ENCODE data around the gene FGL2.
"Not testable (repeated sequence)": the region's sequence is repeated elsewhere in the genome, so short reads cannot be mapped to it uniquely, and the experiment has no call there.

Gene FGL2

GRCh38 chr7:77209479-77210139 lies 10.0 kb upstream of the FGL2 start:
- peak; percentile 33 for DNase-seq

DNA sequence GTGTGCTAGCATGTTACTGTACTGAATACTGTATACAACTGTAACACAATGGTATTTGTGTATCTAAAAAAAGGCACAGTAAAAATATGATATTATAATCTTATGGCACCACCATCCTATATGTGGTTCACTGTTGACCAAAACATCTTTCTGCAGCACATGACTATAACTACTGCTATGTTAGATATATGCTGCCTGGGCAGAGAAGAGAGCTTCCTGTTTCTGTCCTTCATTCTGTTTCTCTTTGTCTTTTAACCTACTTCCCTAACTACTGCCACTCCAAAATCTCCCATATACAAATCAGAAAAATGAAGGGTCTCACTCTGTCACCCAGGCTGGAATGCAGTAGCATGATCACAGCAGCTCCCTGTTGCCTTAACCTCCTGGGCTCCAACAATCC lies 8.8 kb upstream of the FGL2 start:
- DNase-seq = no peak

DNA sequence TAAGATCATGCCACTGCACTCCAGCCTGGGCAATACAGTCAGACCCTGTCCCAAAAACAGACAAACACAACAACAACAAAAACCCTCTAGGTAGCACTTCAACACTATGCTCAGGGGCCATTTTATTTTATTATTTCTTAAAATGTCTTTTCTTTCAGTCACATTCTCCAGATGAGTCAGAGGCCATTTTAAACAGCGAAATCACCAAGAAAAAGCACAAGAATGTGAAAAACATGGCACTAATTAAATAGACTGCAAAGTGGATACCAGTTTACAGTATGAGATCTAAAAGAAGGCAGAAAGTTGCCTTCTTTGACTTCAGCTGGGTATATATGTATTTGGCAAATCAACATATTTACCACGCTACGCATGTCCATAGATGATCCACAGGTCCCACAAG lies 6.1 kb upstream of the FGL2 start:
- no peak for DNase-seq

DNA sequence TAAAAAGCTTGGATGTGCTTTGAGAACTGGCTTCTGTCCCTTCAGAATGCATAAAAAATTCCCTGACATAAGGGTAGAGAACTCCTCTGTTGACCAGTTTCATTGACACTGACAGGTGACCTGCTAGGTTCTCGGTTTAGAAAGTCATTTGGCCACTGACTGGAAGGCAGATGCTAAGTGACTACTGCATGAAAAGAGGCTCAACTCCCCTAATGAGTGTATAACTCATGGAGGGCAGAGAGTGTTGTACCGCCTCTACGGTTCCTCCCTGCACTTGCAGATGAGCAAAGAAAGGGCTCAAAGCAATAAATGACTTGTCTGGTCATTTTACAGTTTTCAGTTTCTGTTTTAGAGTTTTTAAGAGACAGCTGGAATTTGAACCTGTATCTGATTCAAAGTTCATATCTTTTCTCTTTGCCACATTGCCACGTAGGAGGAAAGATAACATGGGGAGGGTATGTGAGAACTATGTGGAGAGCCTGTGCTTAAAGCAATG lies 2.9 kb upstream of the FGL2 start:
- DNase-seq = no peak

- DNase-seq = no peak
Observed at GRCh38 chr7:77200542-77200941, 923 bp upstream of the FGL2 start.

- DNase-seq = no peak
Observed at GRCh38 chr7:77197141-77197540, 2.5 kb downstream of the FGL2 start.

- DNase-seq = no peak
Observed at GRCh38 chr7:77188731-77189437, 10.7 kb downstream of the FGL2 start.

- DNase-seq = no peak
Observed at GRCh38 chr7:77185866-77186265, 13.8 kb downstream of the FGL2 start.

- DNase-seq = no peak
Observed at GRCh38 chr7:77184990-77185389, 14.6 kb downstream of the FGL2 start.

- no peak for DNase-seq
Observed at GRCh38 chr7:77184463-77184862, 15.2 kb downstream of the FGL2 start.

GRCh38 chr7:77182261-77182660 lies 17.4 kb downstream of the FGL2 start:
- no peak for DNase-seq

- no peak for DNase-seq
Observed at GRCh38 chr7:77181734-77182133, 17.9 kb downstream of the FGL2 start.

GRCh38 chr7:77181015-77181595 lies 18.5 kb downstream of the FGL2 start:
- no peak for DNase-seq

DNA sequence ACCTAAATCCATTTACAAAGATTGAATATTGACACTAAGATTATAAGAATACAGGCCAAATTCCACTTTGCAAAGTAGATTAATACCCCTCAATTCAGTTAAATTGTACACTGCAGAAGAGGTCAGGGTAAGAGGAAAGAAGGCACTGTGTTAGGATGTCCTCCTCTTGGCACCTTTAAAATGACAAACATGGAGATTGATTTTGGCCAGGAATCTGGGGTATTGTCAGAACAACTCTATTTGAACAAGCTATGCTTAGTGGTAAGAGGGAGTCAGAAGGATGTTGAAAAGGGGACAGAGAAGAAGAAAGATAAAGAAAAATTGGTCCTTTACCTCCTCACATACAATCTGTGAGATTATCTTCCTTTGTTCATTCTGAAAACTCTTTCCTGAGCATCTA lies 21.6 kb downstream of the FGL2 start:
- not testable (repeated sequence) for DNase-seq

GRCh38 chr7:77177321-77177904 lies 22.2 kb downstream of the FGL2 start:
- not testable (repeated sequence) for DNase-seq

- DNase-seq = not testable (repeated sequence)
Observed at GRCh38 chr7:77175274-77175800, 24.3 kb downstream of the FGL2 start.

DNA sequence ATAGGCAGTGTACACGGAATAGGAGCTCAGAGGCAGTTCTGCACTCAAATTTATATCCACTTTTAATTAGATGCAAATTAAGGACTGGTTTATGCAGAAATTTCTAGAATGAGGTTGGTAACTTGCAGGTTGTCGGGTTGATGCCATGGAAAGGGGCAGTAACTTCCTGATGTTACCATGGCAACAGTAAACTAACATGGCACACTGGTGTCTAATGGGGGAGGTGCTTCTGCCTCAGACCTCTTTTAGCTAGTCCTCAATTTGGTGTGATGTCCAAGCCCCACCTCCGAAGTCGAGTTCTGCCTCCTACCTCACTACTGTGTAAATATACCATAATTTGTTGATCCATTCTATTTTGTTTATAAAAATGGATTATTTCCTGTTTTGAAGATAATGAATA lies 25.2 kb downstream of the FGL2 start:
- DNase-seq = not testable (repeated sequence)

DNA sequence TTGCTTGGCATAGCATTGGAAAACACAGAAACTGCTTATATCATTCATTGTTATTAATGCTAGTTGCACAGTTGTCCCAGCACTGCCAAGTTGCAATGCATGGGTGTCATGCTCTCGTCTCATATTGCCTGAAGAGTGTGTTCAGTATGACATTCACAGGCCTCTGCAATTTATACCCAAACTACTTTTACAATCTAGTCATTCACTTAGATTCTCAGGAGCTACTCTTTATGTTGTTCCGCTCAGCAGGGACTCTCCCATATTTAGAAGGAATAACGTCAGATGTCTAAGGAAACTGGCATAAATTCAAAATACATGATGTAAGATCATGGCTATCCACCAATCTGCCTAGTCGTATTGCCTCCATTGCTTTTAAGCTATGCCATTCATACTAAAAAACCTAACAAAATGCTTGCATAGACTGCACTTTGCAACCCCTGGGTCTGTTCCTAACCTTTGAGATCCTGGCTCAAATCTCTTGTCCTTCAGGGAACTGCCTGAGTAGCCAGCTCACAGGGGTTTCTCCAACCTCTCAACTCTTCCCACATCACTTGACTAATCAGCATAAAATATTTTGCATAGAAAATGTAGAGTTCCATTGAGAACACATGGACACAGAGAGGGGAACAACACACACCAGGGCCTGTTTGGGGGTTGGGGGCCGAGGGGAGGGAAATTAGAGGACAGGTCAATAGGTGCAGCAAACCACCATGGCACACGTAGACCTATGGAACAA lies 27.0 kb downstream of the FGL2 start:
- not testable (repeated sequence) for DNase-seq

- DNase-seq = not testable (repeated sequence)
Observed at GRCh38 chr7:77171073-77171472, 28.5 kb downstream of the FGL2 start.

- DNase-seq = no peak
Observed at GRCh38 chr7:77157446-77157845, 42.2 kb downstream of the FGL2 start.

GRCh38 chr7:77157034-77157433 lies 42.6 kb downstream of the FGL2 start:
- DNase-seq = not testable (repeated sequence)

DNA sequence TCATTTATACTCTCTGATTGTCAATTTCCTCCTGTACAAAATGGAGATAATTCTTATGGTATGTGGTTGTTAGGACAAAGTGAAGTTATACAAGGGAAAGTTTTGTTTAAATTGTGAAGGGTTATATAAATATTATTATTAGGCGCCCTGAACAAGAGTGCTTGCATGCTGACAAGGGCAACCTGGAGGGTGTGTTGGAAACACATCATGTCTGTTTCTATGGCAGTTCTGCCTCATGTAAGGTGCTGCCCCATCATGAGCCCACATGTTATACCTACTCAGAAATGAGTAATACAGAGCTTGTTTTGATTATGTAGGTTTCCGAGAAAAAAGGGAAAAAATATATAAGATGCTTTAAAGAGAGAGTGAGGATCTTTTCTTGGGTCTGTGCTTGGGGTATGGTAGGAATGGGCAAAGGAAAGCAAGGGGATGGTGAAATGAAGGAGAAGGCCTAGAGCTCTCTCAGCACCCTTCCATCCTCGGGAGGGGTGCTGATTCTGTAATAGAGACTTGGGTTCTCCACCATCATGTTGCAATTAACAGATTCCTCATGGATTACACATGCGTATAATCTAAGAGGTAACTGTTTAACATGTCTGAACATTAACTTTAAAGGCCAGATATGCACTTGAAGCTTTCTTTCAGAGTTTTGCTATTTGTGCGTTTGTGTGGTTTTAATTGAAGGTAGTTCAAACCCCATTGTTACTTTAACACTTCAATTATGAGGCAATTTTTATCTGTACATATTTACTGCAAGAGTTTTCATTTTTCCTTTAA lies 43.8 kb downstream of the FGL2 start:
- not testable (repeated sequence) for DNase-seq

Measured in DMS53 (cell line).